LNCaP clone FGC (cell line): ENCODE results near the gene IGFL2.

Experiments used
- DNase-seq: peaks from one replicate; pipeline ENCODE4 v3.0.0-alpha.2; 2011; ENCODE audit warnings: low read depth
- H3K4me3 ChIP-seq: 2 replicates; pipeline ENCODE4 v1.5.1; 2011; ENCODE audit warnings: mild to moderate bottlenecking, low read depth, low read length, control low read depth
- TF ChIP-seq, protein P1 (sequence below): IDR thresholded peaks from 2 replicates; pipeline ENCODE4 v1.5.1; 2012; ENCODE audit warnings: mild to moderate bottlenecking; ENCODE audit not compliant: control insufficient read depth, insufficient read depth; ENCODE audit errors: extremely low read depth

The IGFL2 gene

DNA sequence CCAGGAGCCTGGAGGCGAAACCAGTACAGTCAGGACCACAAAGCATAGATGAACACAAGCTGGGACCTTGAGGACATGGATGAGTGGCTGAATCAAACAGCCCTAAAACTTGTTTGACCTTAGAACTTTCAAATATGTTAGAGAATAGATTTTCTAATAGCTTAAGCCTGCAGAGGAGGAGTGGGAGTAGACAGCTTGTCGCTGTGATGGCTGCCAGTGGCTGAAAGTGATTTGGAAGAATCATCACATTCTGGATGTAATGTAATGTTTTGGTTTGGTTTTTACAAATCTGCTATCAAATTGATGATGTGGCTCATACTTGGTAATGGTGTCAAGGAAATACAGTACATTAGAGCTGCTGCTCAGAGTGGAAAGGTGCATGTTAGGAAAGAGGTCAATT, 35.5 kb upstream of the IGFL2 start:
- H3K4me3 ChIP-seq: no peak overlapping the region
- TF ChIP-seq, protein P1, sequence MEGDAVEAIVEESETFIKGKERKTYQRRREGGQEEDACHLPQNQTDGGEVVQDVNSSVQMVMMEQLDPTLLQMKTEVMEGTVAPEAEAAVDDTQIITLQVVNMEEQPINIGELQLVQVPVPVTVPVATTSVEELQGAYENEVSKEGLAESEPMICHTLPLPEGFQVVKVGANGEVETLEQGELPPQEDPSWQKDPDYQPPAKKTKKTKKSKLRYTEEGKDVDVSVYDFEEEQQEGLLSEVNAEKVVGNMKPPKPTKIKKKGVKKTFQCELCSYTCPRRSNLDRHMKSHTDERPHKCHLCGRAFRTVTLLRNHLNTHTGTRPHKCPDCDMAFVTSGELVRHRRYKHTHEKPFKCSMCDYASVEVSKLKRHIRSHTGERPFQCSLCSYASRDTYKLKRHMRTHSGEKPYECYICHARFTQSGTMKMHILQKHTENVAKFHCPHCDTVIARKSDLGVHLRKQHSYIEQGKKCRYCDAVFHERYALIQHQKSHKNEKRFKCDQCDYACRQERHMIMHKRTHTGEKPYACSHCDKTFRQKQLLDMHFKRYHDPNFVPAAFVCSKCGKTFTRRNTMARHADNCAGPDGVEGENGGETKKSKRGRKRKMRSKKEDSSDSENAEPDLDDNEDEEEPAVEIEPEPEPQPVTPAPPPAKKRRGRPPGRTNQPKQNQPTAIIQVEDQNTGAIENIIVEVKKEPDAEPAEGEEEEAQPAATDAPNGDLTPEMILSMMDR: no peak
- no peak for DNase-seq

DNA sequence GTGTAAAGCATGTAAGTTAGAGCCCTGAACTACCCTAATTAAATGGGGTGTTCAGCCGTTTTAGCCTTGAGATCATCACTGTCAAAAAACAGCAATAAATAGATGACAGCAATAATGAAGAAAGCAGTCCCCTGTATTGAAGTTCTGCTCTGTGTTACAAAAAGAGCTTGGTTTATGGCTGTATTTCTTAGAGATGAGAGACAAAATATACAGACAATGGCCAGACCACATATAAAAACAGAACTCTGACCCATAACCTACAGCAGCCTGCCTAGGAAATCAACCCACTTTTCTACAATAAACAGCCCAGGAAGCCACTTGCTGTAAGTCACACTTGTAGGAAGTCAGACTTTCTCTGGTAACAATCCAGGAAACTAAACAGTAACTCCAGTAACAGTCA, 34.3 kb upstream of the IGFL2 start:
- DNase-seq: no peak
- no peak overlapping the region for H3K4me3 ChIP-seq
- TF ChIP-seq, protein P1: no peak

DNA sequence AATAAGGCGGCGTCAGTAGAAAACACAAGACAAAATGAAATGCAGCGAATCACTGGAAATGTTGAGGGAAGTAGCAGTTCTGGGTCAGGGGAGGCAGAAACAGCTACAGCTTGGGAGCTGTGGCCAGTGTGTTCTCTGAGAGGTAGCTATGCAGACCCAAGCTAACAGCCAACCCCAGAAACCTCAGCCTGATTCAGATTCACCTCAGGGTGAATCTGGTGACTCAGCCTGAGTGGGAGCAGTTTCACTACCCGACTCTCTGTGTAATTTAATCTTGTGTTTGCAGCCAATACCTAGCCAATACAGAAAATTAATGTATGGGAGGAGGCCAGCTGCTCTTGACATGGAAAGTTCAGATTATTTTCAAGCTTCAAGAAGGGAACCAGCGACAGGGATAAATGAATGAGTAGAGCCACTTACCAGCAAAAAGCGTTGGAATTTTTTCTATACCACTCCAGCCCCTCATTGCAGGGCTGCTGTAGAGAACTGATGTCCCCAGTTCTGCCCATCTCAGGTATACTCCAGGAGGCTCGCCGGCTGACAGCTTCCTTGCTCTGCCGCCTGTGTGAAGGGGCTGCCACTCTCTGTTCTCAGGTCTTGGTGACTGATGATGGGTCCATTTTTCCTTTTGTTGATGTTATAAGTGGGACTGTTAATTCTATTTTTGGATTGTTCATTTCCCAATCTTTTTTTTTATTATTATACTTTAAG, 32.5 kb upstream of the IGFL2 start:
- no peak overlapping the region for H3K4me3 ChIP-seq
- no peak for DNase-seq
- TF ChIP-seq, protein P1: no peak

DNA sequence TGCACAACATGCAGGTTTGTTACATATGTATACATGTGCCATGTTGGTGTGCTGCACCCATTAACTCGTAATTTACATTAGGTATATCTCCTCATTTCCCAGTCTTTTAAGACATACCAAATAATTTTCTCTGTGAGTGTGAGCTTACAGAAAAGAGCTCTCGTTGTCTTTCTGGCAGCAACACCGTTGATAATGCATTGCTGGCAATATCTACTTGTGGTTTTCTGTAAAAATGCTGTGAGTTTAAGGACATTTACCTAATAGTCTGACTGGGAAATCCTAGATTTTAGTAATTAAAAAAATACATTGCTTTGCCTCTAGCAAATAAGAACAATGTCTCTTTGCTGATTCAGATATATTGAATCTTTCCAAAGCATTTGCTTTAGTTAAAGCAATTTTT, 31.9 kb upstream of the IGFL2 start:
- no peak overlapping the region for H3K4me3 ChIP-seq
- DNase-seq: no peak
- TF ChIP-seq, protein P1: no peak

DNA sequence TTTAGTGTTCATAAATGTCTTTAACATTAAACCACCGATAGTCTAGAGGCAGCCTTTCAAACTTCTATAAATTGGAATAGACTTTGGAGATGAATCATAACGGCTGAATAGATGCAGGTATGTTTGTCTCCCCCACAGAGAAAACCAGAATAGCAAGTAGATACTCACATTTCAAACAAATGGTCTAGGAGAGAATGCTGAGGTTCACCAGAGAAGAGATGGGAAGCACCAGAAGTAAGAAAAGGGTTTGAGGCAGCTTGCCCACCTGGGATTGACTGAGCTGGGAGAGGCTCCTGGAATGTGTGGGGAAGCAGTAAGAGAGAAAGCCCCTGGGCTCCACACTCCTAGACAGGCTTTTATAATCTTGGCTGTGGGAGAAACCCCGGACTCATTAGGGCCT, 29.9 kb upstream of the IGFL2 start:
- TF ChIP-seq, protein P1: no peak
- H3K4me3 ChIP-seq: no peak overlapping the region

DNA sequence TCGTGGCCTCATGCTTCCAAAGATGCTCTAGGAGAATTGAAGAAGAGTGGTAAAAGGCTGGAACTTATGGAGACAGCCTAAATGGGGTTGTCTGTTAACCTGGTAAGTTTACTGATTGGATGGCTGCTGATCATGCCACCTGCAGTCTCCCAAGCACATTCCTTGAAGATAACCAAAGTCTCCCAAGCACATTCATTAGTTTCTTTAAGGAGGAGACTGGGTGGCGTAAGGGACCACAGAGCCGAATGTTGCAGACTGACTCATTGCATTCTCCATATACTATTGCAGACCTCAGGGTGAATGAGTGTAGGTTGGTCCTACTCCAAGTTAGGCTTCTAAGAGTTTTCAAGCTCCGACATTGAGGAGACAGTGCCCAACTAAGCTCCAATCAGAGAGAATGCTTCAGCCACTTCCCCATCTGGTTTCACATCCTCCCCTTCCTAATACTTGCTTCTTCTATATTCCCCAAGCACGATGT, 23.4 kb upstream of the IGFL2 start, which contains the start of gene IGFL3:
IGFL3 (minus strand) TSS at position 51 of the 478 bp plus-strand sequence; CDS start at position 12, 39 bp downstream.
- TF ChIP-seq, protein P1: no peak
- DNase-seq: no peak
- no peak within 1 kb of the TSS for H3K4me3 ChIP-seq

More for the DNA sequence above, 29.9 kb upstream of the IGFL2 start:
- DNase-seq: no peak

DNA sequence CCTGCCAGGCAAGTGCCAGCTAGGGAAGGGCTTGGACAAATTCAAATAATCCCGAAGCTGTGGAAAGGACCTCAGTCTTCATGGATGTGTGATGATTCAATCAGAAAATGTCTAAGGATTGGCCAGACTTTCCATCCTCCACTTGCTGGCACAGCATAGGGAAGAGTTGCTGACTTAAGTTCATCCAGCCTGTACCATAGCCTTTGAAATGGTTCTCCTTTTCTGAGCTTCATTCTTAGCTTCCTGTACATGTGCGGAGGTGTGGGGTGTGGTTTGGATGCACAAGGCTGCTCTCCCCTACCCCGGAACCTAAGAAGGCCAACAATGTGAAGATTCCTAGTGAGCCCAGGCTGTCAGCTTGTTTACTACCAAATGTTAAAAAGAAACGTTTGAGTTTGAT, 22.6 kb upstream of the IGFL2 start:
- H3K4me3 ChIP-seq: no peak overlapping the region
- no peak for DNase-seq
- TF ChIP-seq, protein P1: no peak
